ENCODE measurements around the gene DENND2C.

GRCh38 chr1:114712977-114713376 lies 43.1 kb upstream of the DENND2C start:
- TF ChIP-seq POLR2A (IDR thresholded peaks at IDR 0.05) (no peak), CTCF (IDR thresholded peaks at IDR 0.05) (no peak), EP300 (IDR thresholded peaks at IDR 0.05) (no peak)

All from ovary (tissue), 3 donors.